GM23338 (cell line): ENCODE results near the gene CD63. TPM values are rescaled to one million over a fixed set of nuclear protein-coding genes. Genes with fewer than 3 reads are reported as not detected.

Experiments
- CREB1 ChIP-seq: fragments of 250-450 bp; sonication (Bioruptor Pico); IDR thresholded peaks from 2 replicates; pipeline ENCODE4 v1.5.0; 2020; ENCODE audit warnings: low read depth, mild to moderate bottlenecking, moderate library complexity
- CTCF ChIP-seq, 2 experiments: fragments of 200-600 bp in 1 of 2; sonication (generic) in 1 of 2; conservative IDR thresholded peaks; 2 replicates each; pipeline versions ENCODE4 v1.5.1 to v1.6.1; 2016 to 2017; ENCODE audit warnings: antibody characterized with exemption in 2 of 2, low read depth in 2 of 2, mild to moderate bottlenecking in 2 of 2, moderate library complexity in 1 of 2
- ETS1 ChIP-seq: IDR thresholded peaks from 2 replicates; pipeline ENCODE4 v1.6.1; 2016; ENCODE audit warnings: antibody characterized with exemption
- EZH2 ChIP-seq: fragments of 200-600 bp; sonication (generic); IDR thresholded peaks from one replicate; pipeline ENCODE4 v1.8.0; 2017; ENCODE audit warnings: antibody characterized with exemption, mild to moderate bottlenecking, low read depth; ENCODE audit not compliant: unreplicated experiment
- EZH2phosphoT487 ChIP-seq: fragments of 200-600 bp; sonication (generic); IDR thresholded peaks from one replicate; pipeline ENCODE4 v1.8.1; 2018; ENCODE audit warnings: antibody characterized with exemption; ENCODE audit not compliant: unreplicated experiment
- JUNB ChIP-seq: IDR thresholded peaks from one replicate; pipeline ENCODE4 v1.6.1; 2016; ENCODE audit warnings: antibody characterized with exemption; ENCODE audit not compliant: unreplicated experiment
- NANOG ChIP-seq: IDR thresholded peaks from 2 replicates; pipeline ENCODE4 v1.6.1; 2016; ENCODE audit warnings: antibody characterized with exemption, borderline replicate concordance
- POLR2AphosphoS5 ChIP-seq: IDR thresholded peaks from 2 replicates; pipeline ENCODE4 v1.6.1; 2016; ENCODE audit warnings: antibody characterized with exemption, low read depth
- REST ChIP-seq: IDR thresholded peaks from one replicate; pipeline ENCODE4 v1.6.1; 2018; ENCODE audit warnings: antibody characterized with exemption; ENCODE audit not compliant: unreplicated experiment
- STAT1 ChIP-seq: IDR thresholded peaks from one replicate; pipeline ENCODE4 v1.6.1; 2016; ENCODE audit warnings: antibody characterized with exemption; ENCODE audit not compliant: unreplicated experiment
- ZNF331 ChIP-seq: fragments of 250-450 bp; sonication (Bioruptor Pico); IDR thresholded peaks from 2 replicates; pipeline ENCODE4 v1.5.0; 2020; ENCODE audit warnings: low read depth, mild to moderate bottlenecking, moderate library complexity
- polyA plus RNA-seq: library from polyadenylated mRNA; unstranded; fragments of >200 nt; fragmentation: Nextera tagmentation; extraction: Ambion mirVana; gene quantifications from 2 replicates; pipeline ENCODE4 v1.2.1, GENCODE V29; 2016
- total RNA-seq: library from RNA; depleted of rRNA; stranded (reverse); fragments of >200 nt; shearing (Covaris generic); gene quantifications from 2 replicates; pipeline ENCODE4 v1.2.3, GENCODE V29; 2014

CD63 gene
- total and polyA plus RNA-seq, 2 experiments from 2014 or later: 294 to 685 TPM

GRCh38 chr12:55745361-55746173 is 16.8 kb upstream of the CD63 start (continued):
- no peak for TF ChIP-seq ETS1
- no peak for TF ChIP-seq ZNF331 (CRISPR knock-in tag)
- peak; percentile 35 for TF ChIP-seq POLR2AphosphoS5
- peak; percentile 14 for TF ChIP-seq REST
- no peak for TF ChIP-seq STAT1
- no peak for TF ChIP-seq EZH2phosphoT487
- TF ChIP-seq NANOG: no peak
- no peak for TF ChIP-seq CREB1 (CRISPR knock-in tag)
- TF ChIP-seq JUNB: no peak
- TF ChIP-seq CTCF (conservative IDR thresholded peaks at IDR 0.05; ENCODE audit: low read depth in 2 of 2): peak in 1 of 2 experiments; percentile 21; a peak in 1 of 4 replicates
- no peak for TF ChIP-seq EZH2
